Measurements from ENCODE around the gene GALM.
"Not testable (repeated sequence)": the region's sequence is repeated elsewhere in the genome, so short reads cannot be mapped to it uniquely, and the experiment has no call there.

GALM gene

GRCh38 chr2:38711558-38711957 is 45.6 kb downstream of the GALM start:
- no peak for DNase-seq (ENCODE audit: low spot score)

DNA sequence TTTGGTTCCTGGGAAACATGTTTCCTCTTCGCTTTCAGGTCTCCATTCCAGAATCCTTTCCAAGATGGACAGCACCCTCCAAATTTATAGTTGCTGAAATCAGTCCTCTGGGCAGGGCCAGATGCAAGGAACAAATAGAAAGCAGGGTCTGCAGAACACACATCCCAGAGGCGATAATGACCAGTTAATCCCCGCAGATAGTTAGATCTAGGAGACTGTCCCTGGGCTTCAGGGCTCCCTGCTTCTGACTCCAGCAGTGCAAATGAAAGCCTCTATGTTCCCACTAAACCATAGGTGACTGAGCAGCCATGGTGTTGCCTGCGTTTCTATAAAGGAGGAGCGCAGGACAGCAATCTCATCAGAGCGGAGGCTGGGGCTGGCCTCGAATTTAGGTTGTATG is 46.5 kb downstream of the GALM start:
- DNase-seq (ENCODE audit: low spot score) = no peak

DNA sequence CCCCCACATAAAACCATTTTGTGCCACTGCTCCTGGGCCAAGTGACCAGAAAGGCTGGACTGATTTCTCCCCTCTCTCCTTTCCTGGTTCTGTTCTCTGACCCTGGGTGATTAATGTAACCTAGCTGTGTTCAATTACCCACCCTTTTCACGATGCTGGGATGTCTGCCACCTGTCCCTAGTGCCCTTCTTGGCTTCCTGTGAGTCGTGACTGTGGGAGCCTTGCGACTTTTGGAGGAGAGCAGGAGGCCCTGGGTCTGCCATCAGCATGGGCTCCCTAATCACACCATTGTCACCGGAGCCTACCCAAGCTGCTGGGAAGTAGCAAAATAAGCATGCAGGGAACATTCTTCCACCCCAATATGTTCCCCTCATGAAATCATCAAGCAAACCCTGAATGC is 47.0 kb downstream of the GALM start:
- no peak for DNase-seq (ENCODE audit: low spot score)

DNA sequence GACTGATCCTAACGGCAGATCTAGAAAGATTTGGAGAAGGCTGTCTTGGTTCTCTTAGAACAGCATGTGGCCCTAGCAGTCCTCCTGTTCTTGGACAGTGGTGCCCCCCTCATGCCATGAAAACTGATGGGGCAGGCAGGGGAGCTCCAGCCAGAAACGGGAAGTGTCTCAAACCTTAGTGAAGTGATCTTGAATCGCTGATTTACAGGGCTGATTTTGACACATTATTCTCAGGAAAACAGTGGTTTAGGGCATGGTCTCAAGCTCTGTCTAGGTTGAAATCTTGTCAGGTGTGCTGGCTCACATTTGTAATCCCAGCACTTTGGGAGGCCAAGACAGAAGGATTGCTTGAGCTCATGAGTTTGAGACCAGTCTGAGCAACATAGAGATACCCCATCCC is 47.4 kb downstream of the GALM start:
- DNase-seq (ENCODE audit: low spot score) = no peak

GRCh38 chr2:38714941-38715340 is 49.0 kb downstream of the GALM start:
- not testable (repeated sequence) for DNase-seq (ENCODE audit: low spot score)

DNA sequence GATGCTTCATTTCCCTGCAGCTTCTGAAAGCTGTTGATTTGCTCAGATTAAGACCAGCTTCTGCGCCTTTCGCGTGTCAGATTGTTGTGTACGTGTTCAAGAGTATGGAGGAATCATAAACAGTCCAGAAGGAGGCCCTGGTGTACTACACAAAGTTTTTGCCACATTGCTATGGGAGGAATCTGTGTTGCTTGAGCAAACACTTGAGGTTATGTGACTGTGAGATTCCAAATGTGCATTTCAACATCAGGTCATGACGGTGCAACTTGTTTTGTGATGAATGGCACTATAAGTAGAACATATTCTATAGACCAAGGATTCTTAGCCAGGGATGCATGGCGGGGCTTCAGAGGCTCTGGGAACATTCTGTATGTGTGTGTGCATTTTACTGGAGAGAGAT is 50.3 kb downstream of the GALM start:
- DNase-seq (ENCODE audit: low spot score) = no peak

DNA sequence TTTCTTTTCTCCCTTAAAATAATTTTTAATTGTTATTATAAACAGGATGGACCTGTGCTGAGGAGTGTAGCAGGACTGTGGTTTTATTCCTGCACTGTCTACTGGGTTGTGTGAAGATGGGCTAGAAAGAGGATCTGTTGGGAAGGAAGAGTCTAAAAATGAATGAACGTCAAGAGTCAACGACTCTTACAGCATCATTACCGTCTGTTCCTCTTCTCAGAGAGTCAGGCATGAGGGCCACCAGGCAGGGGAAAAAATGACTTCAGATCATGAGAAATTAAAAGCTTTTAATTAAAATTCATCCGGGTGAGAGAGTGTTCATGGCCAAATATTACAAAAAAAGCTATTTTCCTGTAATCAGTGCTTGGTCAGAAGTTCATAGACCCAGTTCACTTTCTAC is 52.7 kb downstream of the GALM start:
- no peak for DNase-seq (ENCODE audit: low spot score)

DNA sequence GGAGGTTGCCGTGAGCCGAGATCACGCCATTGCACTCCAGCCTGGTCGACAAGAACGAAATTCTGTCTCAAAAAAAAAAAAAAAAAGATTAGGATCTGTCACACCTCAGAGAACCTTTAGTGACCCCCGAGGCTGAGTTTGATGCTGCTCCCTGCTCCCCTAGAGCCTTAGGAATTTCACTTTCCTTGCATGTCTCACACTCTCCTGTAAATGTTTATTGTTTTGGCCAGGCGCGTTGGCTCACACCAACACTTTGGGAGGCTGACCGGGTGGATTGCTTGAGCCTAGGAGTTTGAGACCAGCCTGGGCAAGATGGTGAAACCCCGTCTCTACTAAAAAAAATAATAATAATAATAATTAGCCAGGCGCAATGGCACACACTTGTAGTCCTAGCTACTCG is 53.8 kb downstream of the GALM start:
- DNase-seq (ENCODE audit: low spot score) = no peak

GRCh38 chr2:38720613-38721241 is 54.8 kb downstream of the GALM start:
- DNase-seq (ENCODE audit: low spot score) = no peak

GRCh38 chr2:38722271-38723061 is 56.6 kb downstream of the GALM start:
- peak; percentile 51 for DNase-seq (ENCODE audit: low spot score)

GRCh38 chr2:38723173-38723572 is 57.3 kb downstream of the GALM start:
- no peak for DNase-seq (ENCODE audit: low spot score)

DNA sequence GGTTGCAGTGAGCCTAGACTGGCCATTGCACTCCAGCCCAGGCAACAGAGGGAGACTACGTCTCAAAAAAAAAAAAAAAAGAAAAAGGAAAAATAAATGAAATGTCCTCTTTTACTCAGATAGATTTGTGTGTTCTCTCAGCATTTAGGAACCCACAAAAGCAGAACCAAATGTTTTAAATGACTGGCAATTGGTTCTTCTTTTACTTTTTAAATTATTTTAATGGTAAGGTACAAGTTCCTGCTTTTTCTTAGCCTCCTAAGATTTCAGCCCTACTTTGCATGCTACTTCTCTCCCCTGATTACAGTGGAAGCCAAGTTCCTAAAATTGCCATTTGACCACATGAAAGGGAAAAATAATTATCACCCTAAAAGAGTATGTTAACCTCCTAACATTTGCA is 61.7 kb downstream of the GALM start:
- no peak for DNase-seq (ENCODE audit: low spot score)

DNA sequence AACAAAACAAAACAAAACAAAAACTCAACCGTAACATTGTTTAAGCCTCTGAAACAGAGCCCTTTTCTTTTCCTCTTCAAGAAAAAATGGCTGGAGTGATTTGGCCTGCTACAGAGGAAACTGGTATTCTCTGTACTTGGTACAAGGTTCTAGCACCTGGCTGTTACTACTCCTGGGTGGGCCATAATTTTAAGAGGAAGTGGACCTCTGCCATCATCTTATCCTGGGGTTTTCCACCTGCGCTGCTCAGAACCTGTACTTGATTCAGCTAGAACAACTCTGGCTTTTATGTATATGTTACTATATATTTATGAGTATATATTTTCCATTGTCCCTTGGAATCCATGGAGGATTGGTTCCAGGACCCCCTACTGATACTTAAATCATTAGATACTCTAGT is 62.8 kb downstream of the GALM start:
- peak; percentile 14 for DNase-seq (ENCODE audit: low spot score)

GRCh38 chr2:38731090-38731489 is 65.2 kb downstream of the GALM start:
- DNase-seq (ENCODE audit: low spot score) = no peak

GRCh38 chr2:38731684-38732221 is 65.8 kb downstream of the GALM start:
- DNase-seq (ENCODE audit: low spot score) = no peak

GRCh38 chr2:38733300-38733971 is 67.5 kb downstream of the GALM start:
- DNase-seq (ENCODE audit: low spot score) = peak; percentile 19

- no peak for DNase-seq (ENCODE audit: low spot score)
Measured at GRCh38 chr2:38734299-38735058, 68.6 kb downstream of the GALM start.

GRCh38 chr2:38735999-38736320 is 70.0 kb downstream of the GALM start:
- DNase-seq (ENCODE audit: low spot score) = peak; percentile 23

DNA sequence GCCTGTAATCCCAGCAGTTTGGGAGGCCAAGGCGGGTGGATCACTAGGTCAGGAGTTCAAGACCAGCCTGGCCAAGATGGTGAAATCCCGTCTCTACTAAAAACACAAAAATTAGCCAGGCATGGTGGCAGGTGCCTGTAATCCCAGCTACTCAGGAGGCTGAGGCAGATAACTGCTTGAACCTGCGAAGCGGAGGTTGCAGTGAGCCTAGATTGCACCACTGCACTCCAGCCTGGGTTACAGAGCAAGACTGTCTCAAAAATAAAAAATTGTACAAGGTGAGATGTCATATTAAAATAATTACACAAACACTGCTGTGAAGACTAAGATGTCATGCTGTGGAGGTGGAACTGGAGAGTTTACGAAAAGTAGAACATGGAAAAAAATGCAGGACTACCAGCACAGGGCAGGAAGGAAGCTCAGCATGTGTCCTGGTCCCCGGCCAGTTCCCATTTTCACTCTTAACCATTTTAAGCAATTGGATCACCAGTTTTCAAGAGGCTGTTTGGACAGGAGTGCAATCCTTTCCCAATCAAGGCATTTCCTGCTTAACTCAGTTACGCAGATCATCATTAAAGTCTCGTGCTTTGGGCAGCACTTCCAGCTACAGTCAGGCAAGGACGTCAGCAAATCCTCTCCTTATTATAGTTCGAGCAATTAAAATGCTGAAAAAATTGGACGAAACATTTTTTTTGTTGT is 71.2 kb downstream of the GALM start:
- not testable (repeated sequence) for DNase-seq (ENCODE audit: low spot score)

DNA sequence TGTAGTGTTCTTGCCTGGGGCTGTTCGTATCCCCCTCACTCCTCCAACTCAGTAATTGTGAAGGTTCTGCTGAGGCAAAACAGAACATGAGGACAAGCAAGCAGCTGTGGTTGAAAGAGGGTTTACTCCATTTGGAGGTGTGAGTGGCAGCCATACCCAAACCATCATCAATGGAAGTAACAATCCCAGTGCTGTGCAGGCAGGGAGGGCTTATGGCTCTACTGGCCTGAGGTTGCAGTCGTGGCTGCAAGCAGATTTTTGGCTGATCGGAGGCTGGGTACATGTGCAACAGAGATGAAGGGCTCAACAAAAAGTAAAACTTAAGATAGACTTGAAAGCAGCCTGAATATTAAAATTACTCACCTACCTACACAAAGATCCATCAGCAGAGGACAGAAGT is 72.0 kb downstream of the GALM start:
- no peak for DNase-seq (ENCODE audit: low spot score)

DNA sequence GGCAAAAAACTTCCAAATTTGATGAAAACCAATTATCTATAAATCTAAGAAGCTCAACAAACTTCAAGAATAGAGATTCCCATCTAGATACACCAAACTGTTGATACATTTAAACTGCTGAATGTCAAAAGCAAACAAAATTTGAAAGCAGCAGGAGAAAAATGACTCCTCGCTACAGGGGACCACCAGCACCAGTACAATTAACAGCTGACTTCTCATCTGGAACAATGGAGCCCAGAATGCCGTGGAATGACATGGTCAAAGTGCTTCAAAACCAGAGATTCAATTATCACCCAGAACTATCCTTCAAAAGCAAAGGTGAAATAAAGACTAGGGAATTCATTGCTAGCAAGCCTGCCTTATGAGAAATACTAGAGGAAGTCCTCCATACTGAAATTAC is 73.6 kb downstream of the GALM start:
- no peak for DNase-seq (ENCODE audit: low spot score)
